Measurements from ENCODE around the gene LZTS3. TPM values are rescaled to one million over a fixed set of nuclear protein-coding genes. Genes with fewer than 3 reads are reported as not detected.
"Not testable (repeated sequence)": the region's sequence is repeated elsewhere in the genome, so short reads cannot be mapped to it uniquely, and the experiment has no call there.

Gene LZTS3
- total and polyA plus RNA-seq, 3 experiments from 2014 or later, result 0.35 to 1.0 (median 0.97) TPM

GRCh38 chr20:3129094-3129493 is 44.3 kb downstream of the LZTS3 start:
- ChIA-PET POLR2A (interaction anchor here (0.6 kb wide), 1 partner anchor 12 kb away, joined by 4 read pairs; no protein-coding TSS in a partner anchor), CTCF (interaction anchor here (1.7 kb wide), 1 partner anchor 75 kb away, joined by 5 read pairs; no protein-coding TSS in a partner anchor)
- no peaks in the 10 kb centered on the region for H3K27me3 ChIP-seq (ENCODE audit: insufficient read depth, low read length, poor library complexity, severe bottlenecking)
- Mint-ChIP-seq H3K27ac (peak overlapping the region in 2 of 8 donors; percentile 40 to 77), H3K9me3 (no peaks in the 10 kb centered on the region), H3K36me3 (peaks cover 0 to 10% (median 0%) of the 10 kb centered on the region in 3 donors), H3K4me1 (peaks cover 6 to 10% (median 8%) of the 10 kb centered on the region in 3 donors), H3K4me3 (no peak overlapping the region), H3K27me3 (no peaks in the 10 kb centered on the region)
- no peaks in the 10 kb centered on the region for H3K4me1 ChIP-seq (ENCODE audit: insufficient read depth, low read length)
- no peaks in the 10 kb centered on the region for H3K9me3 ChIP-seq (ENCODE audit: low read length)
- no peak for DNase-seq
- no peak overlapping the region for H3K27ac ChIP-seq (ENCODE audit: low read depth, low read length)
- no peaks in the 10 kb centered on the region for H3K36me3 ChIP-seq (ENCODE audit: insufficient read depth, low read length)
- no peak overlapping the region for H3K4me3 ChIP-seq (ENCODE audit: low read length)

- Histone ChIP-seq H3K27ac (ENCODE audit: low read depth, low read length) (no peak overlapping the region), H3K4me3 (ENCODE audit: low read length) (no peak overlapping the region), H3K9me3 (ENCODE audit: low read length) (no peaks in the 10 kb centered on the region), H3K36me3 (ENCODE audit: insufficient read depth, low read length) (no peaks in the 10 kb centered on the region), H3K4me1 (ENCODE audit: insufficient read depth, low read length) (peaks cover 5% of the 10 kb centered on the region), H3K27me3 (ENCODE audit: insufficient read depth, low read length, poor library complexity, severe bottlenecking) (no peaks in the 10 kb centered on the region)
- H3K9me3 Mint-ChIP-seq, result peaks cover 0 to 1% (median 0%) of the 10 kb centered on the region in 5 donors
- POLR2A ChIA-PET, result no interaction called here
- no peak for DNase-seq
- peak overlapping the region in 3 of 8 donors; percentile 6 to 77 (median 40) for H3K27ac Mint-ChIP-seq
- peaks cover 8 to 13% (median 13%) of the 10 kb centered on the region in 3 donors for H3K4me1 Mint-ChIP-seq
- peaks cover 1 to 12% (median 2%) of the 10 kb centered on the region in 3 donors for H3K36me3 Mint-ChIP-seq
- H3K4me3 Mint-ChIP-seq, result no peak overlapping the region
- CTCF ChIA-PET, result interaction anchor here (1.7 kb wide), 1 partner anchor 75 kb away, joined by 5 read pairs; no protein-coding TSS in a partner anchor
- no peaks in the 10 kb centered on the region for H3K27me3 Mint-ChIP-seq
Observed at GRCh38 chr20:3128275-3128984, 44.9 kb downstream of the LZTS3 start.

- peak overlapping the region in 1 of 8 donors; percentile 38 for H3K27ac Mint-ChIP-seq
- H3K4me3 Mint-ChIP-seq, result no peak overlapping the region
- no peak overlapping the region for H3K27ac ChIP-seq (ENCODE audit: low read depth, low read length)
- H3K4me3 ChIP-seq (ENCODE audit: low read length), result no peak overlapping the region
- H3K36me3 ChIP-seq (ENCODE audit: insufficient read depth, low read length), result no peaks in the 10 kb centered on the region
- POLR2A ChIA-PET, result no interaction called here
- peaks cover 24% of the 10 kb centered on the region for H3K4me1 ChIP-seq (ENCODE audit: insufficient read depth, low read length)
- H3K36me3 Mint-ChIP-seq, result peaks cover 3 to 28% (median 12%) of the 10 kb centered on the region in 3 donors
- peaks cover 21 to 33% (median 29%) of the 10 kb centered on the region in 3 donors for H3K4me1 Mint-ChIP-seq
- CTCF ChIA-PET, result no interaction called here
- H3K9me3 ChIP-seq (ENCODE audit: low read length), result no peaks in the 10 kb centered on the region
- H3K9me3 Mint-ChIP-seq, result peaks cover 0 to 2% (median 0%) of the 10 kb centered on the region in 5 donors
- no peak for DNase-seq
- no peaks in the 10 kb centered on the region for H3K27me3 ChIP-seq (ENCODE audit: insufficient read depth, low read length, poor library complexity, severe bottlenecking)
- no peaks in the 10 kb centered on the region for H3K27me3 Mint-ChIP-seq
Observed at GRCh38 chr20:3126527-3126859, 46.9 kb downstream of the LZTS3 start.

- CTCF ChIA-PET; H3K9me3 Mint-ChIP-seq; H3K27ac ChIP-seq (ENCODE audit: low read depth, low read length); H3K27ac Mint-ChIP-seq; H3K4me3 ChIP-seq (ENCODE audit: low read length); H3K27me3 Mint-ChIP-seq; H3K27me3 ChIP-seq (ENCODE audit: insufficient read depth, low read length, poor library complexity, severe bottlenecking); POLR2A ChIA-PET; H3K4me3 Mint-ChIP-seq; H3K9me3 ChIP-seq (ENCODE audit: low read length); H3K36me3 ChIP-seq (ENCODE audit: insufficient read depth, low read length); DNase-seq: not testable (repeated sequence)
- peaks cover 3 to 34% (median 15%) of the 10 kb centered on the region in 3 donors for H3K36me3 Mint-ChIP-seq
- H3K4me1 ChIP-seq (ENCODE audit: insufficient read depth, low read length), result peaks cover 29% of the 10 kb centered on the region
- peaks cover 25 to 38% (median 34%) of the 10 kb centered on the region in 3 donors for H3K4me1 Mint-ChIP-seq
Observed at GRCh38 chr20:3125776-3126526, 47.4 kb downstream of the LZTS3 start.

- H3K36me3 ChIP-seq (ENCODE audit: insufficient read depth, low read length); DNase-seq; H3K4me3 Mint-ChIP-seq; H3K27me3 ChIP-seq (ENCODE audit: insufficient read depth, low read length, poor library complexity, severe bottlenecking); H3K9me3 ChIP-seq (ENCODE audit: low read length); CTCF ChIA-PET; H3K27ac ChIP-seq (ENCODE audit: low read depth, low read length); H3K27ac Mint-ChIP-seq; H3K9me3 Mint-ChIP-seq; H3K4me3 ChIP-seq (ENCODE audit: low read length); POLR2A ChIA-PET; H3K27me3 Mint-ChIP-seq: not testable (repeated sequence)
- Mint-ChIP-seq H3K36me3 (peaks cover 3 to 39% (median 17%) of the 10 kb centered on the region in 3 donors), H3K4me1 (peaks cover 29 to 43% (median 38%) of the 10 kb centered on the region in 3 donors)
- peaks cover 34% of the 10 kb centered on the region for H3K4me1 ChIP-seq (ENCODE audit: insufficient read depth, low read length)
Observed at GRCh38 chr20:3124773-3125560, 48.4 kb downstream of the LZTS3 start.

GRCh38 chr20:3124163-3124562 is 49.2 kb downstream of the LZTS3 start:
- Mint-ChIP-seq H3K36me3 (peaks cover 3 to 44% (median 17%) of the 10 kb centered on the region in 3 donors), H3K4me3 (peak overlapping the region in 1 of 7 donors; percentile 44), H3K27ac (peak overlapping the region in 1 of 8 donors; percentile 27), H3K4me1 (peaks cover 28 to 40% (median 39%) of the 10 kb centered on the region in 3 donors)
- H3K9me3 ChIP-seq (ENCODE audit: low read length); H3K27ac ChIP-seq (ENCODE audit: low read depth, low read length); H3K9me3 Mint-ChIP-seq; H3K36me3 ChIP-seq (ENCODE audit: insufficient read depth, low read length); H3K4me3 ChIP-seq (ENCODE audit: low read length); H3K27me3 ChIP-seq (ENCODE audit: insufficient read depth, low read length, poor library complexity, severe bottlenecking); DNase-seq; H3K27me3 Mint-ChIP-seq; POLR2A ChIA-PET: not testable (repeated sequence)
- CTCF ChIA-PET, result interaction anchor here (1.4 kb wide), 1 partner anchor 9 kb away, joined by 4 read pairs; no protein-coding TSS in a partner anchor
- peaks cover 34% of the 10 kb centered on the region for H3K4me1 ChIP-seq (ENCODE audit: insufficient read depth, low read length)

GRCh38 chr20:3123542-3123941 is 49.8 kb downstream of the LZTS3 start:
- CTCF ChIA-PET, result interaction anchor here (1.4 kb wide), 1 partner anchor 8 kb away, joined by 4 read pairs; no protein-coding TSS in a partner anchor
- no peak overlapping the region for H3K27ac ChIP-seq (ENCODE audit: low read depth, low read length)

More at GRCh38 chr20:3123542-3123941, 49.8 kb downstream of the LZTS3 start:
- peaks cover 0 to 2% (median 0%) of the 10 kb centered on the region in 5 donors for H3K9me3 Mint-ChIP-seq
- H3K4me1 ChIP-seq (ENCODE audit: insufficient read depth, low read length), result peaks cover 34% of the 10 kb centered on the region
- no peaks in the 10 kb centered on the region for H3K9me3 ChIP-seq (ENCODE audit: low read length)
- H3K4me3 Mint-ChIP-seq, result peak overlapping the region in 1 of 7 donors; percentile 17
- no peaks in the 10 kb centered on the region for H3K27me3 ChIP-seq (ENCODE audit: insufficient read depth, low read length, poor library complexity, severe bottlenecking)
- H3K27me3 Mint-ChIP-seq, result no peaks in the 10 kb centered on the region
- H3K36me3 ChIP-seq (ENCODE audit: insufficient read depth, low read length), result no peaks in the 10 kb centered on the region
- peak overlapping the region in 7 of 8 donors; percentile 22 to 92 (median 78) for H3K27ac Mint-ChIP-seq
- POLR2A ChIA-PET, result no interaction called here
- peaks cover 3 to 44% (median 17%) of the 10 kb centered on the region in 3 donors for H3K36me3 Mint-ChIP-seq
- peaks cover 25 to 35% (median 35%) of the 10 kb centered on the region in 3 donors for H3K4me1 Mint-ChIP-seq
- no peak overlapping the region for H3K4me3 ChIP-seq (ENCODE audit: low read length)
- no peak for DNase-seq

Measured in CD8-positive, alpha-beta memory T cell (primary cell).